Central memory CD4-positive, alpha-beta T cell (primary cell): ENCODE data around the gene FRS3.

ENCODE experiments used
- DNase-seq: peaks from one replicate; pipeline ENCODE4 v3.0.0; 2022

FRS3 gene

GRCh38 chr6:41789390-41789724 lies 9.7 kb upstream of the FRS3 start:
- no peak for DNase-seq

- peak; percentile 93 for DNase-seq
These were observed 7.7 kb upstream of the FRS3 start, which contains the start of gene TOMM6 for GRCh38 chr6:41787219-41787917. Gene TOMM6, plus strand, starts transcription at chr6:41787694. Its CDS starts 4 bp downstream, at chr6:41787698.

- DNase-seq: peak; percentile 80
These were observed 6.9 kb upstream of the FRS3 start for GRCh38 chr6:41786451-41787218.

- no peak for DNase-seq
These were observed 6.2 kb upstream of the FRS3 start for GRCh38 chr6:41785689-41786450.

GRCh38 chr6:41785254-41785653 lies 5.6 kb upstream of the FRS3 start:
- DNase-seq: no peak

GRCh38 chr6:41784581-41785171 lies 5.0 kb upstream of the FRS3 start:
- no peak for DNase-seq

- no peak for DNase-seq
These were observed 3.5 kb upstream of the FRS3 start for GRCh38 chr6:41783106-41783780.

GRCh38 chr6:41781366-41781730 lies 1.6 kb upstream of the FRS3 start:
- DNase-seq: no peak

GRCh38 chr6:41780551-41781365 lies 1.1 kb upstream of the FRS3 start, which contains the start of gene PRICKLE4:
Gene PRICKLE4, plus strand, starts transcription at chr6:41780782. Its CDS starts 2,692 bp downstream, at chr6:41783474.
- DNase-seq: no peak

GRCh38 chr6:41779336-41779735 lies 364 bp downstream of the FRS3 start:
- no peak for DNase-seq

- no peak for DNase-seq
These were observed 805 bp downstream of the FRS3 start for GRCh38 chr6:41778895-41779294.

- DNase-seq: no peak
These were observed 2.0 kb downstream of the FRS3 start for GRCh38 chr6:41777551-41778285.

- no peak for DNase-seq
These were observed 4.3 kb downstream of the FRS3 start for GRCh38 chr6:41775293-41775882.

- DNase-seq: no peak
These were observed 4.9 kb downstream of the FRS3 start for GRCh38 chr6:41774841-41775240.

- no peak for DNase-seq
These were observed 8.4 kb downstream of the FRS3 start for GRCh38 chr6:41771058-41771983.

GRCh38 chr6:41770381-41771057 lies 9.2 kb downstream of the FRS3 start:
- no peak for DNase-seq

- DNase-seq: no peak
These were observed 10.3 kb downstream of the FRS3 start for GRCh38 chr6:41769376-41769775.

GRCh38 chr6:41768545-41769308 lies 11.0 kb downstream of the FRS3 start:
- DNase-seq: no peak
